Astrocyte (in vitro differentiated cells and primary cell): ENCODE measurements around the gene IMPA2.

Experiments used
- EZH2 ChIP-seq: IDR thresholded peaks from 2 replicates; pipeline ENCODE4 v1.6.1; 2012; ENCODE audit warnings: mild to moderate bottlenecking, low read length, inconsistent platforms; ENCODE audit not compliant: insufficient read depth
- TF ChIP-seq, protein P1 (sequence below): IDR thresholded peaks from 2 replicates; pipeline ENCODE4 v1.5.1; 2011; ENCODE audit warnings: low read depth, mild to moderate bottlenecking, inconsistent platforms, low read length, moderate library complexity; ENCODE audit not compliant: insufficient read depth

DNA sequence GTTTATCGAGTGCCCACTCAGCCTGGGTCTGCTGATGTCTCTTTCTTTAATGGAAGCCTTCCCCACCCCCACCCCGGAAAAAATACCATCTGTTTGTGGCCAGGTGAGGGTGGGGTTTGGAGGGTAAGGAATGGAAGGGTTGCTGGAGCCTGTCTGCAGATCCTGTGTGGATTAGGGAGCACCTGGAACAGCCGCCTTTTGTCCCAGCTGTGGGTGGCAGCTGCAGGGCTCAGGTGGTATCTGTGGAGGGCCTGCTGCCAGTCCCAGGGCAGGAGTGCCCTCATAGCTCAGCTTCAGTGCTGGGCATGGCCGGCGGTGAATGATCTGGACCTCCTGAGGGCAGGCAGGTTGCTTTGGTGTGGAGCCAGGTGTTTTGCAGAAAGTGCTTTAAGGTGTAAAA lies 45.3 kb downstream of the IMPA2 start:
- TF ChIP-seq, protein P1, sequence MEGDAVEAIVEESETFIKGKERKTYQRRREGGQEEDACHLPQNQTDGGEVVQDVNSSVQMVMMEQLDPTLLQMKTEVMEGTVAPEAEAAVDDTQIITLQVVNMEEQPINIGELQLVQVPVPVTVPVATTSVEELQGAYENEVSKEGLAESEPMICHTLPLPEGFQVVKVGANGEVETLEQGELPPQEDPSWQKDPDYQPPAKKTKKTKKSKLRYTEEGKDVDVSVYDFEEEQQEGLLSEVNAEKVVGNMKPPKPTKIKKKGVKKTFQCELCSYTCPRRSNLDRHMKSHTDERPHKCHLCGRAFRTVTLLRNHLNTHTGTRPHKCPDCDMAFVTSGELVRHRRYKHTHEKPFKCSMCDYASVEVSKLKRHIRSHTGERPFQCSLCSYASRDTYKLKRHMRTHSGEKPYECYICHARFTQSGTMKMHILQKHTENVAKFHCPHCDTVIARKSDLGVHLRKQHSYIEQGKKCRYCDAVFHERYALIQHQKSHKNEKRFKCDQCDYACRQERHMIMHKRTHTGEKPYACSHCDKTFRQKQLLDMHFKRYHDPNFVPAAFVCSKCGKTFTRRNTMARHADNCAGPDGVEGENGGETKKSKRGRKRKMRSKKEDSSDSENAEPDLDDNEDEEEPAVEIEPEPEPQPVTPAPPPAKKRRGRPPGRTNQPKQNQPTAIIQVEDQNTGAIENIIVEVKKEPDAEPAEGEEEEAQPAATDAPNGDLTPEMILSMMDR = no peak
- TF ChIP-seq EZH2 = no peak
